Stimulated activated CD8-positive, alpha-beta memory T cell treated with anti-CD3 and anti-CD28 coated beads, Interleukin-7, amount 100 ng/mL, for 1 hour (primary cell): ENCODE results near the gene RNF215.
"Not testable (repeated sequence)": the region's sequence is repeated elsewhere in the genome, so short reads cannot be mapped to it uniquely, and the experiment has no call there.

Experiments used
- DNase-seq, 2 donors: peaks; one replicate each; pipeline ENCODE4 v3.0.0-alpha.2; 2020; ENCODE audit warnings: low read depth in 2 of 2

Gene RNF215

GRCh38 chr22:30362651-30363281 lies 24.4 kb downstream of the RNF215 start:
- no peak for DNase-seq

DNA sequence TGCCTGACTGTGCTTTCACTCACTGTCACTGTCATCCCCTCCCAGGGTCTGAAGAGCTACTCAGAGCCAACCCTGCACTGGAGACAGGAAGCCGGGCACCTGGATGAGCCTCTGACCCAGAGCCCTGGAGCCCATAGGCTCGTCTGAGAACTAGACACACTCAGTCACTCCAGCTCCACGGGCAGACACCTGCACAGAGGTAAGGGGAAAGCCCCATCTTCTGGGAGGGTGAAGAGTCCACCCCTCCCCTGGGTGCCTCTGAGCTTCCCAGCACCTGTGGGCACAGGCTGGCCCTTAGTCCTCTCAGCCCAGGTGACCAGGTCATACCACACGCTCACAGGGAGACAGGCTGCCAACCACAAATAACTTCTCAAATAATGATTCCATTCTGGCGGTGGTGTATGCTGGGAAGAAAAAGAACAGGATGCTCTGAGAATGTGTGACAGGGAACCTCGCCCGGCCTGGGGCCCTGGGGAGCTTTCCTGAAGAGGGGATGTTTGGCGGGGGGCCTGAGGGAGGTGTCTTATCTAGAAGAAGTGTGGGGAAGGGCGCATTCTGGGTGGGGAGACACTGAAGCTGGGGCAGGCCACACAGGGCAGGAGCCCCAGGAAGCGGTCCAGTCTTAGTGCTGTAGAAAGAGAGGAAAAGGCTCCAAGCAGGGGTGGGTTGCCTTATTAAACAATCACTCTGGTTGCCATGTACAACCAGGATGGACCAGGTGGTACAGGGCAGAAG lies 25.1 kb downstream of the RNF215 start:
- DNase-seq, result no peak

DNA sequence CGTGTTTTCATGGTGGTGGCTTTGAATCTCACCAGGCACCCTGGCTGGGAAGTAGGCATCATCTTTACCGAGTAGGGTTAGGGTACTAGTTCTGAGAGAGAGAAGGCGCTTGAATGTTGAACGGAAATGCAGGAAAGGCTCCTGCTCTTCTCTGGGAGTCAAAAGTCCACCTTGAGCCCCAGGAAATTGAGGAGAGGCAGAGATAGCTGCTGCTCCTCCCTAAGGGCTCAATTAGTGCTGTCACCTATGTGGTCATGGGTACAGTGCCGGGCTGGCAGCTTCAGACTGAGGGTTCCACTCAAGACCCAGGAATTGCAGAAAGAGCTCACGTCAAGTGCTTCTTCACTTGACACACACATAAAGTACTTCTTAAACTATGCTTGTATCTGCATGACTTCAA lies 28.7 kb downstream of the RNF215 start:
- DNase-seq, result no peak

DNA sequence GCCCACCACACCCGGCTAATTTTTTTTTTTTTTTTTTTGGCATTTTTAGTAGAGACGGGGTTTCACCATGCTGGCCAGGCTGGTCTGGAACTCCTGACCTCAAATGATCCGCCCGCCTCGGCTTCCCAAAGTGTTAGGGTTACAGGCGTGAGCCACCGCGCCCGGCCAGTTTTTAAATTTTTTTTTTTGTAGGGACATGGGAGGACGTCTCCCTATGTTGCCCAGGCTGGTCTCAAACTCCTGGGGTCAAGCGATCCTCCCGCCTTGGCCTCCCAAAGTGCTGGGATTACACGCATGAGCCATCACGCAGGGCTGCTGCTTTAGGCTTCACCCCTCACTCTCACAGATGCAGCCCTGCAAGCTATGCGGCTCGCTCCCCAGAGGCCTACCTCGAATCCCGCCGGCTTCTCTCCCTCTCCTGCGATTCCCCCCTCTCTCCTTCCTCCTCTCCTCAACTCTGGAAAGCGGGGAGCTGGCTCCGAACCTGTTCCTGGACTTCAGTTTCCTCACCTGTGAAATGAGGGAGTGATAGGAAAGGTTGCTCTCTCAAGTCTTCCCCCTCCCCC lies 29.5 kb downstream of the RNF215 start:
- no peak for DNase-seq

DNA sequence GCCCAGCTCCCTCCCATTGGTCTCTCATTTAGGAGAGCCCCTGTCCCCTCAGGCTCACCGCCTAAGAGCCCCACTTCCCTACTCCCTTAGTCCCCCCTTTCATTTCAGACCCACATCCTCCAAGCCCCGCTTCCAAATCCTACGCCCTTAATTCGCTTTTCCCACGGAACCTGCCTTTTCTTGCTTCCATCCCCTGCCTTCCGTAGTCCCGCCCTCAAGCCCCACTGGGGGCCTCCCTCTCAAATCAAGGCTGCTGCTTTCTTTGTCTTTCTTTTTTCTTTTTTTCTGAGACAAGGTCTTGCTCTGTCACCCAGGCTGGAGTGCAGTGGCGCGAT lies 30.0 kb downstream of the RNF215 start:
- DNase-seq, result no peak

GRCh38 chr22:30356449-30357235 lies 30.6 kb downstream of the RNF215 start, which contains the start of the genes CCDC157 and SF3A1:
CCDC157 (plus strand) TSS chr22:30357007; CDS start chr22:30366001, 8,994 bp downstream.
SF3A1 (minus strand) TSS chr22:30356894; CDS start chr22:30356792, 102 bp downstream.
- peak; percentile 64 to 68 for DNase-seq

DNA sequence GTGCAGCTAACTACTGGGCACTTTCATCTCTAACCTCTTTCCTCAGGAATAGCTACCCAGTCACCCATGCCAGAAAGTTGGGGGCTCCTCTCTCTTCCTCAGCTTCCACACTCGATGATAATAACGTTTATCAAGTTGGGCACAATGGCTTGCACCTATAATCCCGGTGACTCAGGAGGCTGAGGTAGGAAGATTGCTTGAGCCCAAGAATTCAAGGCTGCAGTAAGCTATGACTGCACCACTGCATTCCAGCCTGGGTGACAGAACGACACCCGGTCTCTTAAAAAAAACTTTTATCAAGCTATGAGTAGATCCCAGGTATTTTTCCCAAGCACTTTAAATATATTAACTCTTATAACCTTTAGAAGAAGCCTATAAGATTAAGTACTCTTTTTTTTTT lies 32.6 kb downstream of the RNF215 start:
- no peak for DNase-seq

- no peak for DNase-seq
Observed at GRCh38 chr22:30351226-30351625, 36.0 kb downstream of the RNF215 start.

DNA sequence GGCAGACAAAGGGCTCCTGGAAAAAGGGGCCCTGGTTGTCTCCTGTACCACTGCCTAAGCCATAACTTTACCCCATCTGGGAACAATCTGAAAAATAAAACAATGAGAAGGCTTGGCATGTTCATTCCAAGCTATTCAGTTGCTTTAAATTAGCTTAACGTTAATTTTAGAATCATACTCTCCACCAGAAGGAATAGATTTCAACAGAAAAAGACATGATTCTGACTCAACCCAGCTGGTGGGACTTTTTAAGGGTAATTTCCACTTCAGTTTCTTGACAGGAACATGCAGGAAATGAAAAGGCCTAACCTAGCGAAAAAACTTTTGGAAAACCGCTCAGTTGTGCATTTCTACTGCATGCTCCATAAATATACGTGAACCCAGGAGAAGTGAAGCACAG lies 38.4 kb downstream of the RNF215 start:
- DNase-seq, result no peak

GRCh38 chr22:30348404-30348803 lies 38.8 kb downstream of the RNF215 start:
- DNase-seq, result no peak

- no peak for DNase-seq
Observed at GRCh38 chr22:30347255-30347892, 39.8 kb downstream of the RNF215 start.

- DNase-seq, result no peak
Observed at GRCh38 chr22:30344447-30345200, 42.6 kb downstream of the RNF215 start.

DNA sequence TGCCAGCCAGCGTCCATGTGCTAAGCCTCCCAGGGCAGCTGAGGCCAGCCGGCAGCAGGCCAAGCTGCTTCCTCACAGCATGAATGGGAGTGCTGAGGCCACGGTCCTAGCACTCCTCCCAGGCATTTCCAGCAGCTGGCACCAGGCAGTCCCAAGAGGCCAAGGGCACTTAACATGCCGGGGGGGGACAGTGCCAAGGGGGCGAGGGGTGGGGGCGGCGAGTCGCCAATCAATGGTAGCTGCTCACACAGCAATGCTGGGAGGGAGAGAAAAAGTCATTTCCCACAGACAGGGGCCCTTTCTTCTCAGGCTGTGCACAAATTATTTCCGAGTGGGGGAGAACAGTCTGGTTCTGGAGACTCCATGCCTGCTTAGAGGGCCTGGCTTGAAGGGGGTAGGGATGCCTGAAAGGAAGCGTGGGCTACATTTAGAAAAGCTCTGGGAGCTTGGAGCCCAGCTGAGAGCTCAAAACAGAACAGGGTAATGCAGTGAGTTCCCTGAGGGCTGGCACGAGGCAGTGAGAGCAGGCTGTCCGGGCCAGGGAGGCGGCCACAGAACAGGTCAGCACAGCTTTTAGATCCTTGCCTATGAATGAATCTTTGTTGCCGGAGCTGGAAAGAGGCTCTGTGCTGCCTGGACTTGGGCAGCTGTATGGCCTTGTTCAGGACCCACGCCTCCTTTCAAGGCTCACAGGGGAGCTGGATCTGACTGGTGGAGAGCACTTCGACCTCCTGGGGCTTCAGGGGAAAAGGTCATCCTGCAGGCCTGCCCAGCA lies 46.1 kb downstream of the RNF215 start:
- DNase-seq, result no peak

DNA sequence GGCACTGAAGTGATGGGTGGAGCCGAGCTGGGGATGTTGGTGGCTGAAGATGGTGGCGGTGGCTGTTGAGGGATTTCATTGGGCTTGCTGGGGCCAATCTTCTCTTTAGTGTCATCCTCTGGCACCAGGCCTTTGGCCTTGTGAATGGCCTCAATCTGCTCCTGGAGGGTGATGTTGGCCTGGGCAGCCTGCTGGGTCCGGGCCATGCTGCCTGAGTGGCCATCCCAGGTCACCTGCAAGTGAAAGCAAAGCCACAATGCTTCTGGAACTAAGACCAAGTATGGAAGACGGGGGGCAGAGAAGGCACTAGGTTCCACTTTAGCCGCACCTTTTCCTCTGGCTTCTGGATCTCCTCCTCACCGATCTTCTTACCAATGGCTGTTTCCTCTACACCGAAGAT lies 48.4 kb downstream of the RNF215 start:
- no peak for DNase-seq

DNA sequence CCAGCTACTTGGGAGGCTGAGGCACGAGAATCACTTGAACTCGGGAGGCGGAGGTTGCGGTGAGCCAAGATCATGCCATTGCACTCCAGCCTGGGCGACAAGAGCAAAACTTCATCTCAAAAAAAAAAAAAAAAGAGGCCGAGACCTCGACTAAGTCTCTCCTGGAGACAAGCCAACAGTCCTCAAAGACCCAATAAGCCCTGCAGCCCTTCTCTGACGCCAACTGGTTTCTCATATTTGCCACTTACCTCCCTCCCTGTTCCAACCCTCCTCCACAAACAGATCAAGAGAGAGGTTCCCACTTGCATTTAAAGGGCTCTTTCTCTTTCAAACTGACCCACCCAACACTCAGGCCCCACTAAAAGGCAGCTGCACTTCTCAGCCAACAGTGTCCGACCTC lies 48.9 kb downstream of the RNF215 start:
- not testable (repeated sequence) for DNase-seq

GRCh38 chr22:30337461-30337778 lies 49.8 kb downstream of the RNF215 start:
- DNase-seq, result no peak

GRCh38 chr22:30336752-30337460 lies 50.3 kb downstream of the RNF215 start:
- no peak for DNase-seq

DNA sequence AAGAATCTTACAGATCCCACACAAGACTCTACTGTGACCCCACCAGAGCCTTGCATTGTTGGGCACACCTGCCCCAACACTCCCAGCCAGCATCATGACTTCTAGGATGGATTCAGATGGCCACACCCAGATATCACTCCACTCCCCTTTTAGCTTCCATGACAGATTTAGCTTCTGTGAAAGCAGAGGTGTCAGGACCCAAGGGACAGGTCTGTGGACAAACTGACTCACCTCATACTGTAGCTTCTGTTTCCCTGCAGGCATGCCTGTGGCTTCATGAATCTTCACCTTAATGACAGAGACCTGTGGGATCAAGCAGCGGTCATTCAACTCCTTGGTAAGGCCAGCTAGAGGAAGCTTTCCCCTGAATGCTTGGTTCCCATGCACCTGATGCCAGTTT lies 52.0 kb downstream of the RNF215 start:
- no peak for DNase-seq

- DNase-seq, result no peak
Observed at GRCh38 chr22:30334646-30335045, 52.6 kb downstream of the RNF215 start.

GRCh38 chr22:30333707-30334087 lies 53.5 kb downstream of the RNF215 start:
- DNase-seq, result no peak
